Liver (tissue), 9 donors: Measurements from ENCODE around the gene TUFT1. TPM values are rescaled to one million over a fixed set of nuclear protein-coding genes. Genes with fewer than 3 reads are reported as not detected.

Experiments
- DNase-seq: peaks from one replicate; pipeline ENCODE4 v3.0.0-alpha.2; 2017; ENCODE audit warnings: low spot score
- H3K27ac ChIP-seq, 2 donors: one replicate each; pipeline ENCODE4 v1.7.0; 2013; ENCODE audit warnings: inconsistent platforms in 2 of 2, low read length in 2 of 2, control low read depth in 1 of 2, low read depth in 1 of 2, mild to moderate bottlenecking in 1 of 2
- H3K27me3 ChIP-seq, 4 donors: one replicate each; pipeline versions ENCODE4 v1.6.1 to v1.7.0; 2013; ENCODE audit warnings: low read length in 3 of 4, inconsistent platforms in 1 of 4, mild to moderate bottlenecking in 1 of 4, moderate library complexity in 1 of 4; ENCODE audit not compliant: control insufficient read depth in 4 of 4, insufficient read depth in 4 of 4
- H3K36me3 ChIP-seq, 4 donors: one replicate each; pipeline versions ENCODE4 v1.6.1 to v1.7.0; 2013; ENCODE audit warnings: low read length in 3 of 4, mild to moderate bottlenecking in 3 of 4, low read depth in 1 of 4, moderate library complexity in 1 of 4; ENCODE audit not compliant: control insufficient read depth in 4 of 4, insufficient read depth in 3 of 4
- H3K4me1 ChIP-seq, 4 donors: one replicate each; pipeline versions ENCODE4 v1.6.1 to v1.7.0; 2013; ENCODE audit warnings: low read length in 3 of 4, mild to moderate bottlenecking in 3 of 4, moderate library complexity in 1 of 4; ENCODE audit not compliant: control insufficient read depth in 4 of 4, insufficient read depth in 4 of 4
- H3K4me3 ChIP-seq, 3 donors: one replicate each; pipeline versions ENCODE4 v1.6.1 to v1.7.0; 2013; ENCODE audit warnings: low read length in 3 of 3, control low read depth in 1 of 3, low read depth in 1 of 3, mild to moderate bottlenecking in 1 of 3
- H3K9ac ChIP-seq, 2 donors: one replicate each; pipeline ENCODE4 v1.7.0; 2013; ENCODE audit warnings: low read length in 2 of 2, mild to moderate bottlenecking in 2 of 2, moderate library complexity in 2 of 2, control low read depth in 1 of 2, low read depth in 1 of 2
- H3K9me3 ChIP-seq, 4 donors: one replicate each; pipeline versions ENCODE4 v1.6.1 to v1.7.0; 2013; ENCODE audit warnings: low read length in 3 of 4; ENCODE audit not compliant: control insufficient read depth in 4 of 4
- EGR1 ChIP-seq, 2 donors: IDR thresholded peaks; 2 replicates each; pipeline ENCODE4 v1.6.1; 2016 to 2018; ENCODE audit warnings: antibody characterized with exemption in 2 of 2, low read depth in 2 of 2
- FOXA1 ChIP-seq: IDR thresholded peaks from 2 replicates; pipeline ENCODE4 v1.6.1; 2016; ENCODE audit warnings: antibody characterized with exemption
- FOXA2 ChIP-seq: IDR thresholded peaks from 2 replicates; pipeline ENCODE4 v1.6.1; 2016; ENCODE audit warnings: antibody characterized with exemption
- HNF4A ChIP-seq, 2 donors: conservative IDR thresholded peaks; 2 replicates each; pipeline ENCODE4 v1.6.1; 2016; ENCODE audit warnings: antibody characterized with exemption in 2 of 2, mild to moderate bottlenecking in 2 of 2
- HNF4G ChIP-seq: IDR thresholded peaks from 2 replicates; pipeline ENCODE4 v1.6.1; 2016; ENCODE audit warnings: antibody characterized with exemption
- JUND ChIP-seq, 2 donors: IDR thresholded peaks; 2 replicates each; pipeline ENCODE4 v1.6.1; 2016; ENCODE audit warnings: antibody characterized with exemption in 2 of 2
- NR2F2 ChIP-seq: IDR thresholded peaks from 2 replicates; pipeline ENCODE4 v1.6.1; 2016; ENCODE audit warnings: antibody characterized with exemption
- RAD21 ChIP-seq, 2 donors: IDR thresholded peaks; 2 replicates each; pipeline ENCODE4 v1.6.1; 2016; ENCODE audit warnings: antibody characterized with exemption in 2 of 2, mild to moderate bottlenecking in 2 of 2
- RXRA ChIP-seq, 2 donors: IDR thresholded peaks; 2 replicates each; pipeline ENCODE4 v1.6.1; 2017 to 2018; ENCODE audit warnings: antibody characterized with exemption in 2 of 2, mild to moderate bottlenecking in 1 of 2
- SP1 ChIP-seq: IDR thresholded peaks from 2 replicates; pipeline ENCODE4 v1.6.1; 2018; ENCODE audit warnings: antibody characterized with exemption, mild to moderate bottlenecking
- TAF1 ChIP-seq: conservative IDR thresholded peaks from 2 replicates; pipeline ENCODE4 v1.6.1; 2016; ENCODE audit warnings: antibody characterized with exemption, mild to moderate bottlenecking
- YY1 ChIP-seq: IDR thresholded peaks from 2 replicates; pipeline ENCODE4 v1.6.1; 2016; ENCODE audit warnings: antibody characterized with exemption, mild to moderate bottlenecking
- WGBS: extraction: QIAGEN DNeasy Blood & Tissue Kit; methylation state at CpG from one replicate; pipeline ENCODE4 v1.1.7; 2013; 5-methylcytosine and 5-hydroxymethylcytosine counted together
- polyA plus RNA-seq, 2 donors: library from polyadenylated mRNA; stranded (reverse) in 1 of 2; unstranded in 1 of 2; fragments of 200-250 nt in 1 of 2; fragments of >200 nt in 1 of 2; fragmentation: Nextera tagmentation in 1 of 2; extraction: Ambion mirVana in 1 of 2; gene quantifications; one replicate each; pipeline versions ENCODE4 v1.2.1 to v1.2.3, GENCODE V29; 2013 to 2015
- total RNA-seq, 2 donors: library from RNA; depleted of rRNA; stranded (reverse); fragments of >200 nt; gene quantifications; one replicate each; pipeline ENCODE4 v1.2.3, GENCODE V29; 2014
- TF ChIP-seq, protein P1 (sequence below): IDR thresholded peaks from 2 replicates; pipeline ENCODE4 v1.6.1; 2016; ENCODE audit warnings: antibody characterized with exemption, mild to moderate bottlenecking
- TF ChIP-seq, protein P2 (sequence below): fragments of 150-350 bp; IDR thresholded peaks from 2 replicates; pipeline ENCODE4 v1.5.1; 2017; ENCODE audit warnings: improper control_type of control experiment, low read depth, low read length; ENCODE audit not compliant: missing input control
- TF ChIP-seq, protein P3 (sequence below): IDR thresholded peaks from 2 replicates; pipeline ENCODE4 v1.6.1; 2016; ENCODE audit warnings: antibody characterized with exemption
- TF ChIP-seq, protein P4 (sequence below): IDR thresholded peaks from 2 replicates; pipeline ENCODE4 v1.6.1; 2016; ENCODE audit warnings: antibody characterized with exemption
- TF ChIP-seq, protein P5 (sequence below): IDR thresholded peaks from 2 replicates; pipeline ENCODE4 v1.6.1; 2016; ENCODE audit warnings: antibody characterized with exemption
- donor health status: healthy.
- donor health status: healthy.
- donor health status: healthy.
- donor health status: healthy.
- donor health status: healthy.

The TUFT1 gene
- total and polyA plus RNA-seq, 4 donors, result 1.7 to 4.8 (median 3.0) TPM

DNA sequence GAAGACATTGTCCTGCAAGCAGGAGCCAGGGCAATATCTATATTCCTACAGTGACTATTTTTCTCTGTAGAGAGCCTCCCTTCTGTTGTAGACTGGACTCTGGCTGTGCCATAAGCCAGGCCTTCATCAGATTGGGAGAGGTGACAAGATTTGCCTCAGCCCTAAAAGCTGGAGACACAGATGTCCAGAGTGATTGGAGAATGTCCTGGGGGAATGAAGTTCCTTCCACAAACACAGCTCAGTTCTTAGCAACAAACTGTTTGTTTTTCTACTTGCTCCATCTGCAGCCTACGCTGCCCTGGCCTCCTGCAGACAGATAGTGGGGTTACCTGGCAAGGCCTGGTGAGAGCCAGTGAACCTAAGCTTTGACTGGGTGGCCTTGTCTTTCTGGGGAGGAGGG is 41.8 kb downstream of the TUFT1 start (continued):
- no peak for TF ChIP-seq NR2F2

DNA sequence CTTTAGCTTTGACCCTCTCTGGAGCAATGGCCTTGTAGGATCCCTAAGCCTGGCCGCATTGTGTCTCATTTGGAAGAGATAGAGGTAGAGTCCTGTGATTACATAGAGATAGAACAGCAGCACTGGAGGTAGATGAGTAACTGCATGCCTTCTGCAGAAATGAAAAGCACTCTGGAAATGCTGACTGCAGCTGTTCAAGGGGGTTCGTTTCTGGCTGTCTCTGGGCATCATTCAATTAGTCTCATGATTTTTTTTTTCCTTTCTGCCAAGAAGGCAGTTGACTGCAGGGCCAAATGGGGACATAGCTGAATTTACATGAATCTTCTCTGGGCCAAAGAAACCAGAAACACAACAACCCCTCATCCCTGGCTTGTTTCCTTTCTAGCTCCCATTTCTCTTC is 43.7 kb downstream of the TUFT1 start:
- DNase-seq, result no peak
- WGBS, result 80% methylated on average over 2 of the region's 2 CpGs
- peaks cover 2 to 19% (median 4%) of the 10 kb centered on the region in 4 donors for H3K36me3 ChIP-seq
- no peaks in the 10 kb centered on the region for H3K9me3 ChIP-seq
- no peak overlapping the region for H3K9ac ChIP-seq
- no peaks in the 10 kb centered on the region for H3K27me3 ChIP-seq
- TF ChIP-seq JUND (IDR thresholded peaks at IDR 0.05) (no peak), RAD21 (IDR thresholded peaks at IDR 0.05) (no peak), YY1 (no peak), EGR1 (IDR thresholded peaks at IDR 0.05; ENCODE audit: low read depth in 2 of 2) (no peak), TAF1 (no peak)
- TF ChIP-seq, protein P1, sequence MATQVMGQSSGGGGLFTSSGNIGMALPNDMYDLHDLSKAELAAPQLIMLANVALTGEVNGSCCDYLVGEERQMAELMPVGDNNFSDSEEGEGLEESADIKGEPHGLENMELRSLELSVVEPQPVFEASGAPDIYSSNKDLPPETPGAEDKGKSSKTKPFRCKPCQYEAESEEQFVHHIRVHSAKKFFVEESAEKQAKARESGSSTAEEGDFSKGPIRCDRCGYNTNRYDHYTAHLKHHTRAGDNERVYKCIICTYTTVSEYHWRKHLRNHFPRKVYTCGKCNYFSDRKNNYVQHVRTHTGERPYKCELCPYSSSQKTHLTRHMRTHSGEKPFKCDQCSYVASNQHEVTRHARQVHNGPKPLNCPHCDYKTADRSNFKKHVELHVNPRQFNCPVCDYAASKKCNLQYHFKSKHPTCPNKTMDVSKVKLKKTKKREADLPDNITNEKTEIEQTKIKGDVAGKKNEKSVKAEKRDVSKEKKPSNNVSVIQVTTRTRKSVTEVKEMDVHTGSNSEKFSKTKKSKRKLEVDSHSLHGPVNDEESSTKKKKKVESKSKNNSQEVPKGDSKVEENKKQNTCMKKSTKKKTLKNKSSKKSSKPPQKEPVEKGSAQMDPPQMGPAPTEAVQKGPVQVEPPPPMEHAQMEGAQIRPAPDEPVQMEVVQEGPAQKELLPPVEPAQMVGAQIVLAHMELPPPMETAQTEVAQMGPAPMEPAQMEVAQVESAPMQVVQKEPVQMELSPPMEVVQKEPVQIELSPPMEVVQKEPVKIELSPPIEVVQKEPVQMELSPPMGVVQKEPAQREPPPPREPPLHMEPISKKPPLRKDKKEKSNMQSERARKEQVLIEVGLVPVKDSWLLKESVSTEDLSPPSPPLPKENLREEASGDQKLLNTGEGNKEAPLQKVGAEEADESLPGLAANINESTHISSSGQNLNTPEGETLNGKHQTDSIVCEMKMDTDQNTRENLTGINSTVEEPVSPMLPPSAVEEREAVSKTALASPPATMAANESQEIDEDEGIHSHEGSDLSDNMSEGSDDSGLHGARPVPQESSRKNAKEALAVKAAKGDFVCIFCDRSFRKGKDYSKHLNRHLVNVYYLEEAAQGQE, result no peak
- TF ChIP-seq, protein P2, sequence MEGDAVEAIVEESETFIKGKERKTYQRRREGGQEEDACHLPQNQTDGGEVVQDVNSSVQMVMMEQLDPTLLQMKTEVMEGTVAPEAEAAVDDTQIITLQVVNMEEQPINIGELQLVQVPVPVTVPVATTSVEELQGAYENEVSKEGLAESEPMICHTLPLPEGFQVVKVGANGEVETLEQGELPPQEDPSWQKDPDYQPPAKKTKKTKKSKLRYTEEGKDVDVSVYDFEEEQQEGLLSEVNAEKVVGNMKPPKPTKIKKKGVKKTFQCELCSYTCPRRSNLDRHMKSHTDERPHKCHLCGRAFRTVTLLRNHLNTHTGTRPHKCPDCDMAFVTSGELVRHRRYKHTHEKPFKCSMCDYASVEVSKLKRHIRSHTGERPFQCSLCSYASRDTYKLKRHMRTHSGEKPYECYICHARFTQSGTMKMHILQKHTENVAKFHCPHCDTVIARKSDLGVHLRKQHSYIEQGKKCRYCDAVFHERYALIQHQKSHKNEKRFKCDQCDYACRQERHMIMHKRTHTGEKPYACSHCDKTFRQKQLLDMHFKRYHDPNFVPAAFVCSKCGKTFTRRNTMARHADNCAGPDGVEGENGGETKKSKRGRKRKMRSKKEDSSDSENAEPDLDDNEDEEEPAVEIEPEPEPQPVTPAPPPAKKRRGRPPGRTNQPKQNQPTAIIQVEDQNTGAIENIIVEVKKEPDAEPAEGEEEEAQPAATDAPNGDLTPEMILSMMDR, result no peak
- H3K4me1 ChIP-seq, result no peaks in the 10 kb centered on the region
- no peak overlapping the region for H3K4me3 ChIP-seq
- H3K27ac ChIP-seq, result no peak overlapping the region

DNA sequence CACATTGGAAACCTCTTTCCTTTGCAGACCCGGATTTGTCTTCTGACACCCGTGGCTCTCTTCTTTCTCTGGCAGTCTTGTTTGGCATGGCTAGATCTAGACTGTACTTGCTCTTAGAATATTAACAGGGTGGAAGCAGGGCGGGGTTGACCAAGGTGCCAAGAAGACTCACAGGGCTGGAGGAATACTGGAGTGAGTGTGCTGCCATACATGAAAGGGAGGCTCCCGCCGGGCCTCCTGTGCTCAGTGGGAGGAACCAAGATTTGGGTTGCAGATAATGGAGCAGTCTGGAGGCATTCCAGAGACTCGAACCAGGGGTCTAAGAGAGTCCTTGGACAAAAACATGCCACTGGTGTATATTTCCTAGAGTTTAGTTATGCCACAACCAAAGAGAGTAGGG is 44.2 kb downstream of the TUFT1 start:
- Histone ChIP-seq H3K36me3 (peaks cover 2 to 14% (median 4%) of the 10 kb centered on the region in 4 donors), H3K27me3 (no peaks in the 10 kb centered on the region), H3K27ac (no peak overlapping the region), H3K9me3 (no peaks in the 10 kb centered on the region), H3K4me3 (no peak overlapping the region), H3K4me1 (no peaks in the 10 kb centered on the region), H3K9ac (no peak overlapping the region)
- 77% methylated on average over 6 of the region's 6 CpGs for WGBS
- DNase-seq, result no peak
- TF ChIP-seq EGR1 (IDR thresholded peaks at IDR 0.05; ENCODE audit: low read depth in 2 of 2), result no peak
- TF ChIP-seq, protein P3, sequence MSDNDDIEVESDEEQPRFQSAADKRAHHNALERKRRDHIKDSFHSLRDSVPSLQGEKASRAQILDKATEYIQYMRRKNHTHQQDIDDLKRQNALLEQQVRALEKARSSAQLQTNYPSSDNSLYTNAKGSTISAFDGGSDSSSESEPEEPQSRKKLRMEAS, result no peak
- TF ChIP-seq JUND (IDR thresholded peaks at IDR 0.05), result no peak
- TF ChIP-seq HNF4G, result no peak
- TF ChIP-seq RAD21 (IDR thresholded peaks at IDR 0.05), result no peak
- TF ChIP-seq FOXA2, result no peak
- TF ChIP-seq, protein P2, result no peak
- no peak for TF ChIP-seq RXRA (IDR thresholded peaks at IDR 0.05)
- TF ChIP-seq, protein P4, sequence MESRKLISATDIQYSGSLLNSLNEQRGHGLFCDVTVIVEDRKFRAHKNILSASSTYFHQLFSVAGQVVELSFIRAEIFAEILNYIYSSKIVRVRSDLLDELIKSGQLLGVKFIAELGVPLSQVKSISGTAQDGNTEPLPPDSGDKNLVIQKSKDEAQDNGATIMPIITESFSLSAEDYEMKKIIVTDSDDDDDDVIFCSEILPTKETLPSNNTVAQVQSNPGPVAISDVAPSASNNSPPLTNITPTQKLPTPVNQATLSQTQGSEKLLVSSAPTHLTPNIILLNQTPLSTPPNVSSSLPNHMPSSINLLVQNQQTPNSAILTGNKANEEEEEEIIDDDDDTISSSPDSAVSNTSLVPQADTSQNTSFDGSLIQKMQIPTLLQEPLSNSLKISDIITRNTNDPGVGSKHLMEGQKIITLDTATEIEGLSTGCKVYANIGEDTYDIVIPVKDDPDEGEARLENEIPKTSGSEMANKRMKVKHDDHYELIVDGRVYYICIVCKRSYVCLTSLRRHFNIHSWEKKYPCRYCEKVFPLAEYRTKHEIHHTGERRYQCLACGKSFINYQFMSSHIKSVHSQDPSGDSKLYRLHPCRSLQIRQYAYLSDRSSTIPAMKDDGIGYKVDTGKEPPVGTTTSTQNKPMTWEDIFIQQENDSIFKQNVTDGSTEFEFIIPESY, result no peak
- no peak for TF ChIP-seq YY1
- TF ChIP-seq HNF4A (conservative IDR thresholded peaks at IDR 0.05), result no peak
- no peak for TF ChIP-seq TAF1
- TF ChIP-seq FOXA1, result no peak
- no peak for TF ChIP-seq SP1
- TF ChIP-seq, protein P1, result no peak
- TF ChIP-seq, protein P5, sequence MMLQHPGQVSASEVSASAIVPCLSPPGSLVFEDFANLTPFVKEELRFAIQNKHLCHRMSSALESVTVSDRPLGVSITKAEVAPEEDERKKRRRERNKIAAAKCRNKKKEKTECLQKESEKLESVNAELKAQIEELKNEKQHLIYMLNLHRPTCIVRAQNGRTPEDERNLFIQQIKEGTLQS, result no peak
- TF ChIP-seq NR2F2, result no peak
